Smooth muscle cell (in vitro differentiated cells): ENCODE results near the gene EFNA5. TPM values are rescaled to one million over a fixed set of nuclear protein-coding genes. Genes with fewer than 3 reads are reported as not detected.

Experiments
- DNase-seq: peaks from one replicate; lab custom pipeline; 2025; ENCODE audit not compliant: unreplicated experiment; lab: John Stamatoyannopoulos, UW
- H2AFZ ChIP-seq: fragments of 200-600 bp; sonication (generic); 2 replicates; pipeline ENCODE4 v1.6.0; 2016; ENCODE audit warnings: antibody characterized with exemption, low read depth, mild to moderate bottlenecking
- H3F3A ChIP-seq: fragments of 200-600 bp; sonication (generic); 2 replicates; pipeline ENCODE4 v1.6.0; 2017; ENCODE audit warnings: antibody characterized with exemption, low read depth
- H3K27ac ChIP-seq: fragments of 200-600 bp; sonication (generic); 2 replicates; pipeline ENCODE4 v1.5.1; 2016; ENCODE audit warnings: low read depth, mild to moderate bottlenecking
- H3K27me3 ChIP-seq: fragments of 200-600 bp; sonication (generic); 2 replicates; pipeline ENCODE4 v1.6.1; 2016; ENCODE audit warnings: low read depth, mild to moderate bottlenecking
- H3K36me3 ChIP-seq: fragments of 200-600 bp; sonication (generic); 2 replicates; pipeline ENCODE4 v1.5.1; 2016; ENCODE audit warnings: low read depth
- H3K4me1 ChIP-seq: fragments of 200-600 bp; sonication (generic); 2 replicates; pipeline ENCODE4 v1.5.1; 2016; ENCODE audit warnings: low read depth
- H3K4me2 ChIP-seq: fragments of 200-600 bp; sonication (generic); 2 replicates; pipeline ENCODE4 v1.6.0; 2016; ENCODE audit warnings: mild to moderate bottlenecking
- H3K4me3 ChIP-seq: fragments of 200-600 bp; sonication (generic); 2 replicates; pipeline ENCODE4 v1.5.1; 2016; ENCODE audit warnings: mild to moderate bottlenecking
- H3K79me2 ChIP-seq: fragments of 200-600 bp; sonication (generic); 2 replicates; pipeline ENCODE4 v1.6.0; 2016; ENCODE audit warnings: low read depth, mild to moderate bottlenecking
- H3K9ac ChIP-seq: fragments of 200-600 bp; sonication (generic); 2 replicates; pipeline ENCODE4 v1.6.0; 2016; ENCODE audit warnings: low read depth
- H3K9me3 ChIP-seq: fragments of 200-600 bp; sonication (generic); replicated peaks from 2 replicates; pipeline ENCODE4 v1.5.1; 2016; ENCODE audit warnings: low read depth
- H4K20me1 ChIP-seq: fragments of 200-600 bp; sonication (generic); 2 replicates; pipeline ENCODE4 v1.6.0; 2016; ENCODE audit warnings: low read depth
- CTCF ChIP-seq: fragments of 200-600 bp; sonication (generic); IDR thresholded peaks from 2 replicates; pipeline ENCODE4 v1.5.1; 2017; ENCODE audit warnings: borderline replicate concordance, mild to moderate bottlenecking, antibody characterized with exemption; ENCODE audit not compliant: insufficient read depth, poor library complexity, severe bottlenecking
- WGBS: methylation state at CpG from one replicate; pipeline ENCODE4 v1.1.7; 2016; ENCODE audit warnings: low lambda C conversion rate; 5-methylcytosine and 5-hydroxymethylcytosine counted together
- polyA plus RNA-seq: library from polyadenylated mRNA; unstranded; fragments of >200 nt; fragmentation: Nextera tagmentation; extraction: Ambion mirVana; gene quantifications from 2 replicates; pipeline ENCODE4 v1.2.1, GENCODE V29; 2016
- total RNA-seq: library from RNA; depleted of rRNA; stranded (reverse); fragments of >200 nt; gene quantifications from 2 replicates; pipeline ENCODE4 v1.2.3, GENCODE V29; 2014

The EFNA5 gene
- total and polyA plus RNA-seq, 2 experiments from 2014 or later: 0.32 to 8.8 TPM

GRCh38 chr5:107639990-107640389 is 30.7 kb downstream of the EFNA5 start:
- no peak overlapping the region for H2AFZ ChIP-seq
- 90% methylated on average over 3 of the region's 3 CpGs for WGBS

GRCh38 chr5:107636555-107636954 is 34.2 kb downstream of the EFNA5 start:
- peak overlapping the region; percentile 1 for H3K4me2 ChIP-seq
- no peaks in the 10 kb centered on the region for H4K20me1 ChIP-seq
- no peaks in the 10 kb centered on the region for H3K9me3 ChIP-seq
- no peak for TF ChIP-seq CTCF
- no peak overlapping the region for H3K9ac ChIP-seq
- no peaks in the 10 kb centered on the region for H3F3A ChIP-seq
- H3K27me3 ChIP-seq: no peaks in the 10 kb centered on the region
- 44% methylated on average over 3 of the region's 3 CpGs for WGBS
- H3K4me1 ChIP-seq: peaks cover 35% of the 10 kb centered on the region
- no peak for DNase-seq
- H3K27ac ChIP-seq: no peak overlapping the region
- no peak overlapping the region for H3K4me3 ChIP-seq
- no peaks in the 10 kb centered on the region for H3K79me2 ChIP-seq
- H3K36me3 ChIP-seq: no peaks in the 10 kb centered on the region
- H2AFZ ChIP-seq: peak overlapping the region; percentile 5

More at GRCh38 chr5:107639990-107640389, 30.7 kb downstream of the EFNA5 start:
- Histone ChIP-seq H3K4me3 (no peak overlapping the region), H3K9ac (no peak overlapping the region), H3K79me2 (no peaks in the 10 kb centered on the region), H3K9me3 (no peaks in the 10 kb centered on the region), H3K4me2 (no peak overlapping the region), H3K27me3 (no peaks in the 10 kb centered on the region), H3K27ac (no peak overlapping the region), H3K36me3 (no peaks in the 10 kb centered on the region), H3F3A (no peaks in the 10 kb centered on the region), H3K4me1 (peaks cover 40% of the 10 kb centered on the region), H4K20me1 (no peaks in the 10 kb centered on the region)
- no peak for DNase-seq
- TF ChIP-seq CTCF: no peak

- Histone ChIP-seq H2AFZ (no peak overlapping the region), H3K4me2 (no peak overlapping the region), H3K27ac (no peak overlapping the region), H3K4me3 (no peak overlapping the region), H3K9ac (no peak overlapping the region), H3K79me2 (no peaks in the 10 kb centered on the region), H3K36me3 (no peaks in the 10 kb centered on the region), H4K20me1 (no peaks in the 10 kb centered on the region), H3K27me3 (no peaks in the 10 kb centered on the region), H3K4me1 (peaks cover 35% of the 10 kb centered on the region), H3K9me3 (no peaks in the 10 kb centered on the region), H3F3A (no peaks in the 10 kb centered on the region)
- WGBS: 95% methylated on average over 4 of the region's 4 CpGs
- no peak for TF ChIP-seq CTCF
- DNase-seq: no peak
These were observed 34.7 kb downstream of the EFNA5 start for GRCh38 chr5:107636068-107636467.

GRCh38 chr5:107634981-107635848 is 35.5 kb downstream of the EFNA5 start:
- H3K27ac ChIP-seq: no peak overlapping the region
- H2AFZ ChIP-seq: no peak overlapping the region
- TF ChIP-seq CTCF: no peak
- WGBS: 84% methylated on average over 7 of the region's 7 CpGs
- no peak overlapping the region for H3K9ac ChIP-seq
- no peaks in the 10 kb centered on the region for H3K27me3 ChIP-seq
- H4K20me1 ChIP-seq: no peaks in the 10 kb centered on the region
- H3K4me3 ChIP-seq: no peak overlapping the region
- H3K79me2 ChIP-seq: no peaks in the 10 kb centered on the region
- no peaks in the 10 kb centered on the region for H3F3A ChIP-seq
- H3K9me3 ChIP-seq: no peaks in the 10 kb centered on the region
- DNase-seq: no peak
- H3K4me2 ChIP-seq: no peak overlapping the region
- H3K36me3 ChIP-seq: no peaks in the 10 kb centered on the region
- H3K4me1 ChIP-seq: peaks cover 35% of the 10 kb centered on the region
